WTC11 (cell line): Measurements from ENCODE around the gene TSSC4.

Experiments used
- NFE2L1 ChIP-seq: sonication (generic); formaldehyde crosslinking; IDR thresholded peaks from 2 replicates; pipeline ENCODE4 v1.8.1; 2023; ENCODE audit warnings: missing genetic modification reagents
- NR1H2 ChIP-seq: sonication (generic); formaldehyde crosslinking; IDR thresholded peaks from 2 replicates; pipeline ENCODE4 v1.9.0; 2021; ENCODE audit warnings: mild to moderate bottlenecking, moderate library complexity, missing genetic modification reagents
- PRRX2 ChIP-seq: fragments of 250-450 bp; sonication (Bioruptor Pico); IDR thresholded peaks from 2 replicates; pipeline ENCODE4 v1.8.0; 2021; ENCODE audit warnings: mild to moderate bottlenecking
- SP1 ChIP-seq: sonication (generic); formaldehyde crosslinking; conservative IDR thresholded peaks from 2 replicates; pipeline ENCODE4 v1.8.1; 2022; ENCODE audit warnings: missing genetic modification reagents
- STAT6 ChIP-seq: sonication (generic); formaldehyde crosslinking; conservative IDR thresholded peaks from 2 replicates; pipeline ENCODE4 v1.8.1; 2023; ENCODE audit warnings: mild to moderate bottlenecking, low read depth, missing genetic modification reagents, moderate library complexity
- ZNF232 ChIP-seq: sonication (generic); formaldehyde crosslinking; IDR thresholded peaks from 2 replicates; pipeline ENCODE4 v1.8.0; 2022; ENCODE audit warnings: mild to moderate bottlenecking, missing genetic modification reagents
- ZNF512 ChIP-seq: sonication (generic); formaldehyde crosslinking; IDR thresholded peaks from 2 replicates; pipeline ENCODE4 v1.8.1; 2022; ENCODE audit warnings: missing genetic modification reagents, borderline replicate concordance
- TF ChIP-seq, protein P1 (sequence below): fragments of 200-600 bp; IDR thresholded peaks from 2 replicates; pipeline ENCODE4 v1.8.0; 2022; ENCODE audit warnings: antibody characterized with exemption

DNA sequence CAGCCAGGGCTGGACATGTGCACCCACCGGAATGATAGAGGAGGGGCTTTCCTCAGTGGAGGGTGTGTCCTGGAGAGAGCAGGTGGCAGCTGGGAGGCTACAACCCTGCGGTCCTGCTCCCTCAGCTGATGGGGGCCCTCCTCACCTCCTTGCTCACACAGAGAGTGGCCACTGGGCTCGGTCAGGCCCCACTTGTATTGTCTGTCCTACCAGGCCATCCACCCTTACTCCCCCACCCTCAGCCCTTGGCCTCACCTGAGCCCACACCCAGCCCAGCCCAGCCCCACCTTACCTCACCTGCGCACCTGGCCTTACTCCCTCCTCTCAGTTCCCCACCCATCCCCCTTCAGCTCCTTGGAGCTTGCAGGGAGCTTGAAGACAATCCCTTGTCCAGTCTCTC lies 40.6 kb downstream of the TSSC4 start:
- TF ChIP-seq, protein P1, sequence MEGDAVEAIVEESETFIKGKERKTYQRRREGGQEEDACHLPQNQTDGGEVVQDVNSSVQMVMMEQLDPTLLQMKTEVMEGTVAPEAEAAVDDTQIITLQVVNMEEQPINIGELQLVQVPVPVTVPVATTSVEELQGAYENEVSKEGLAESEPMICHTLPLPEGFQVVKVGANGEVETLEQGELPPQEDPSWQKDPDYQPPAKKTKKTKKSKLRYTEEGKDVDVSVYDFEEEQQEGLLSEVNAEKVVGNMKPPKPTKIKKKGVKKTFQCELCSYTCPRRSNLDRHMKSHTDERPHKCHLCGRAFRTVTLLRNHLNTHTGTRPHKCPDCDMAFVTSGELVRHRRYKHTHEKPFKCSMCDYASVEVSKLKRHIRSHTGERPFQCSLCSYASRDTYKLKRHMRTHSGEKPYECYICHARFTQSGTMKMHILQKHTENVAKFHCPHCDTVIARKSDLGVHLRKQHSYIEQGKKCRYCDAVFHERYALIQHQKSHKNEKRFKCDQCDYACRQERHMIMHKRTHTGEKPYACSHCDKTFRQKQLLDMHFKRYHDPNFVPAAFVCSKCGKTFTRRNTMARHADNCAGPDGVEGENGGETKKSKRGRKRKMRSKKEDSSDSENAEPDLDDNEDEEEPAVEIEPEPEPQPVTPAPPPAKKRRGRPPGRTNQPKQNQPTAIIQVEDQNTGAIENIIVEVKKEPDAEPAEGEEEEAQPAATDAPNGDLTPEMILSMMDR = no peak
- TF ChIP-seq ZNF232 (CRISPR knock-in tag) (no peak), NFE2L1 (CRISPR knock-in tag) (no peak), SP1 (CRISPR knock-in tag) (no peak), STAT6 (CRISPR knock-in tag) (no peak), PRRX2 (CRISPR knock-in tag) (no peak), ZNF512 (CRISPR knock-in tag) (no peak), NR1H2 (no peak)
